Skeletal muscle cell (primary cell): ENCODE measurements around the gene ADAMTSL1.

ENCODE experiments used
- DNase-seq: peaks from one replicate; pipeline ENCODE4 v3.0.0-alpha.2; 2010; ENCODE audit warnings: low read depth
- H3K4me3 ChIP-seq: 2 replicates; pipeline ENCODE4 v1.5.1; 2011; ENCODE audit warnings: low read depth, mild to moderate bottlenecking, control low read depth, low read length, moderate library complexity

ADAMTSL1 gene

GRCh38 chr9:18459962-18460584, 13.9 kb upstream of the ADAMTSL1 start:
- H3K4me3 ChIP-seq: no peak overlapping the region
- DNase-seq: peak; percentile 87

- no peak for DNase-seq
- H3K4me3 ChIP-seq: no peak overlapping the region
These were observed 12.5 kb upstream of the ADAMTSL1 start for GRCh38 chr9:18461496-18461895.

GRCh38 chr9:18463991-18464390, 10.0 kb upstream of the ADAMTSL1 start:
- no peak overlapping the region for H3K4me3 ChIP-seq
- no peak for DNase-seq

- no peak for DNase-seq
- no peak overlapping the region for H3K4me3 ChIP-seq
These were observed 7.9 kb upstream of the ADAMTSL1 start for GRCh38 chr9:18466101-18466500.

- no peak overlapping the region for H3K4me3 ChIP-seq
- no peak for DNase-seq
These were observed 6.3 kb upstream of the ADAMTSL1 start for GRCh38 chr9:18467696-18468095.

GRCh38 chr9:18472435-18472834, 1.5 kb upstream of the ADAMTSL1 start:
- DNase-seq: no peak
- peak overlapping the region; percentile 63 for H3K4me3 ChIP-seq

- DNase-seq: no peak
- peak overlapping the region; percentile 63 for H3K4me3 ChIP-seq
These were observed 1.1 kb upstream of the ADAMTSL1 start for GRCh38 chr9:18472841-18473251.

GRCh38 chr9:18474783-18475182, 830 bp downstream of the ADAMTSL1 start:
- peak overlapping the region; percentile 63 for H3K4me3 ChIP-seq
- no peak for DNase-seq

- DNase-seq: no peak
- peak overlapping the region; percentile 63 for H3K4me3 ChIP-seq
These were observed 3.2 kb downstream of the ADAMTSL1 start for GRCh38 chr9:18477121-18477660.

- no peak for DNase-seq
- no peak overlapping the region for H3K4me3 ChIP-seq
These were observed 3.8 kb downstream of the ADAMTSL1 start for GRCh38 chr9:18477719-18478118.

- H3K4me3 ChIP-seq: no peak overlapping the region
- DNase-seq: peak; percentile 77
These were observed 4.8 kb downstream of the ADAMTSL1 start for GRCh38 chr9:18478501-18479361.

GRCh38 chr9:18479405-18479804, 5.5 kb downstream of the ADAMTSL1 start:
- DNase-seq: no peak
- H3K4me3 ChIP-seq: no peak overlapping the region

GRCh38 chr9:18480662-18481093, 6.7 kb downstream of the ADAMTSL1 start:
- H3K4me3 ChIP-seq: no peak overlapping the region
- DNase-seq: peak; percentile 77

GRCh38 chr9:18482371-18482770, 8.4 kb downstream of the ADAMTSL1 start:
- no peak overlapping the region for H3K4me3 ChIP-seq
- no peak for DNase-seq

GRCh38 chr9:18485714-18486113, 11.8 kb downstream of the ADAMTSL1 start:
- no peak overlapping the region for H3K4me3 ChIP-seq
- peak; percentile 75 for DNase-seq

- DNase-seq: no peak
- H3K4me3 ChIP-seq: no peak overlapping the region
These were observed 13.7 kb downstream of the ADAMTSL1 start for GRCh38 chr9:18487611-18488010.

- H3K4me3 ChIP-seq: no peak overlapping the region
- DNase-seq: no peak
These were observed 14.9 kb downstream of the ADAMTSL1 start for GRCh38 chr9:18488886-18489285.

GRCh38 chr9:18489861-18490260, 15.9 kb downstream of the ADAMTSL1 start:
- peak; percentile 51 for DNase-seq
- peak overlapping the region; percentile 22 for H3K4me3 ChIP-seq

GRCh38 chr9:18490641-18491370, 16.9 kb downstream of the ADAMTSL1 start:
- peak; percentile 99 for DNase-seq
- peak overlapping the region; percentile 22 for H3K4me3 ChIP-seq

GRCh38 chr9:18492612-18493011, 18.7 kb downstream of the ADAMTSL1 start:
- no peak for DNase-seq
- H3K4me3 ChIP-seq: no peak overlapping the region
